Trophoblast cell (in vitro differentiated cells and primary cell): Measurements from ENCODE around the gene RPL35.

Experiments used
- DNase-seq, 2 donors: peaks; one replicate each; pipeline ENCODE4 v3.0.0-alpha.2; 2016
- H2AFZ ChIP-seq: 2 replicates; pipeline ENCODE4 v1.6.1; 2013; ENCODE audit warnings: low read length, moderate library complexity, mild to moderate bottlenecking; ENCODE audit not compliant: insufficient read depth, poor library complexity
- H2AK5ac ChIP-seq: 2 replicates; pipeline ENCODE4 v1.6.1; 2013; ENCODE audit warnings: mild to moderate bottlenecking, low read length
- H2BK120ac ChIP-seq: 2 replicates; pipeline ENCODE4 v1.6.1; 2013; ENCODE audit warnings: low read length, mild to moderate bottlenecking, moderate library complexity; ENCODE audit not compliant: insufficient read depth, poor library complexity
- H2BK12ac ChIP-seq: 2 replicates; pipeline ENCODE4 v1.6.1; 2013; ENCODE audit warnings: mild to moderate bottlenecking, low read length, moderate library complexity
- H2BK5ac ChIP-seq: 2 replicates; pipeline ENCODE4 v1.6.1; 2013; ENCODE audit warnings: low read length, low read depth, moderate library complexity, mild to moderate bottlenecking; ENCODE audit not compliant: poor library complexity
- H3K14ac ChIP-seq: 2 replicates; pipeline ENCODE4 v1.6.1; 2013; ENCODE audit warnings: mild to moderate bottlenecking, low read length
- H3K18ac ChIP-seq: 2 replicates; pipeline ENCODE4 v1.6.1; 2013; ENCODE audit warnings: mild to moderate bottlenecking, low read length
- H3K23ac ChIP-seq: 2 replicates; pipeline ENCODE4 v1.6.1; 2013; ENCODE audit warnings: low read length
- H3K27ac ChIP-seq: 2 replicates; pipeline ENCODE4 v1.5.1; 2013; ENCODE audit warnings: low read depth, mild to moderate bottlenecking, inconsistent platforms, low read length, moderate library complexity
- H3K27me3 ChIP-seq: 2 replicates; pipeline ENCODE4 v1.6.1; 2013; ENCODE audit warnings: inconsistent platforms, mild to moderate bottlenecking, low read length, moderate library complexity; ENCODE audit not compliant: insufficient read depth
- H3K36me3 ChIP-seq, 2 experiments: 1 replicate in 1 of 2; 2 replicates in 1 of 2; pipeline ENCODE4 v1.6.1; 2013; ENCODE audit warnings: low read length in 2 of 2, mild to moderate bottlenecking in 2 of 2, moderate library complexity in 1 of 2; ENCODE audit not compliant: insufficient read depth in 2 of 2, control insufficient read depth in 1 of 2
- H3K4ac ChIP-seq: 2 replicates; pipeline ENCODE4 v1.6.1; 2013; ENCODE audit warnings: low read depth, mild to moderate bottlenecking, low read length, moderate library complexity
- H3K4me1 ChIP-seq, 2 experiments: 1 replicate in 1 of 2; 2 replicates in 1 of 2; pipeline ENCODE4 v1.6.1; 2013; ENCODE audit warnings: low read length in 2 of 2, mild to moderate bottlenecking in 2 of 2, moderate library complexity in 1 of 2; ENCODE audit not compliant: insufficient read depth in 2 of 2, control insufficient read depth in 1 of 2
- H3K4me2 ChIP-seq: 2 replicates; pipeline ENCODE4 v1.6.1; 2013; ENCODE audit warnings: inconsistent platforms, mild to moderate bottlenecking, low read length, moderate library complexity
- H3K4me3 ChIP-seq: 2 replicates; pipeline ENCODE4 v1.5.1; 2013; ENCODE audit warnings: mild to moderate bottlenecking, low read depth, low read length, inconsistent platforms
- H3K79me1 ChIP-seq: one replicate; pipeline ENCODE4 v1.6.1; 2013; ENCODE audit warnings: low read length
- H3K79me2 ChIP-seq: 2 replicates; pipeline ENCODE4 v1.6.1; 2013; ENCODE audit warnings: low read length, mild to moderate bottlenecking; ENCODE audit not compliant: control insufficient read depth, insufficient read depth, poor library complexity
- H3K9ac ChIP-seq: 2 replicates; pipeline ENCODE4 v1.6.1; 2013; ENCODE audit warnings: mild to moderate bottlenecking, low read length
- H3K9me3 ChIP-seq: 2 replicates; pipeline ENCODE4 v1.6.1; 2013; ENCODE audit warnings: low read depth, mild to moderate bottlenecking, control low read depth, inconsistent platforms, low read length; ENCODE audit not compliant: insufficient read depth
- H4K12ac ChIP-seq: 2 replicates; pipeline ENCODE4 v1.6.1; 2013; ENCODE audit warnings: low read depth, mild to moderate bottlenecking, low read length, moderate library complexity
- H4K8ac ChIP-seq: 2 replicates; pipeline ENCODE4 v1.6.1; 2013; ENCODE audit warnings: low read depth, mild to moderate bottlenecking, low read length, moderate library complexity
- H4K91ac ChIP-seq: one replicate; pipeline ENCODE4 v1.6.1; 2013; ENCODE audit warnings: low read depth, mild to moderate bottlenecking, low read length, moderate library complexity
- WGBS: extraction: QIAGEN DNeasy Blood & Tissue Kit; methylation state at CpG from one replicate; pipeline ENCODE4 v1.1.7; 2013; ENCODE audit warnings: missing lambda C conversion rate; ENCODE audit not compliant: insufficient read length, insufficient coverage; ENCODE audit errors: extremely low coverage; 5-methylcytosine and 5-hydroxymethylcytosine counted together

RPL35 gene

DNA sequence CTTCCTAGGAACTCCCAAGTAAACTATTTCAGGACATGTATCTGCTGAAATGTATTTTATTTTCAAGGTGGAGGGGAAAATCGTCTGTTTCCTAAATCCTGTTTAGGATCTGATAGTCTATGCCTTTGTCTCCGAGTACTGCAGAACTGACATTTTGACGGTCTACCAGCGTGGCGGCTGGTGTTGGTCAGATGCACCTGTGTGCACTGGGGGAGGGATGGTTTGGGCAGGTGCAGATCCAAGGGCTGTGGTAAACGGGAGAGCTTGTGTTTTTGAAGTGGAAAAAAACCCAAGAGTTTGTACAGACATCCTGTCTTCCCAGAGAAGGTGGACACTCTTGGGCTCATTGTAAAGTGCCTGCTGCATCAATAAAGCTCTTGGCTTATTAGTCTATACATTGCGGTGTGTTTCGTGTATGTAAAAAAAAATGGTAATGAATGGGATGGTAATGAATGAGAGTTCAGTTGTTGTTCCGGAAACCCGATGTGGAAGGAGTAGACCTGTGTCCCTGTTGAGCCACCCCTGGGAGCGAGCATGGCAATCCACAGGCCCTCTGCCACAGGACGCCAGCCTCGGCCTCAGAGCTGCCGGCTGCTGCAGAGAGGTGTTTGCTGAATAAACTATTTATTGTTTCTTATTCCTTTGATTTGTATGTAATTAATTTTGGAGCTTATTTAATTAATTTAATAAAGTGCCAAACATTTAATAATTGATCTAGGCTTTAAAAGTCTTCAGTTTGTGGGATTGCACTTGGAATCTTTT lies 15.4 kb upstream of the RPL35 start:
- Histone ChIP-seq H2BK5ac (no peak overlapping the region), H2AK5ac (no peak overlapping the region), H3K4me2 (no peak overlapping the region), H3K79me2 (no peaks in the 10 kb centered on the region), H2BK12ac (no peak overlapping the region), H3K9ac (no peak overlapping the region), H3K9me3 (peaks cover 5% of the 10 kb centered on the region), H4K91ac (no peak overlapping the region), H3K14ac (no peak overlapping the region), H2BK120ac (no peak overlapping the region), H4K8ac (no peak overlapping the region), H3K27me3 (no peaks in the 10 kb centered on the region), H4K12ac (no peak overlapping the region), H3K18ac (no peak overlapping the region), H3K4me1 (peaks cover 2 to 3% of the 10 kb centered on the region in 2 experiments), H3K4ac (no peak overlapping the region), H2AFZ (no peak overlapping the region), H3K36me3 (peaks cover 55 to 76% of the 10 kb centered on the region in 2 experiments), H3K79me1 (no peaks in the 10 kb centered on the region), H3K4me3 (no peak overlapping the region), H3K23ac (no peak overlapping the region), H3K27ac (no peak overlapping the region)
- DNase-seq: no peak
- WGBS: 100% methylated on average over 4 of the region's 14 CpGs

DNA sequence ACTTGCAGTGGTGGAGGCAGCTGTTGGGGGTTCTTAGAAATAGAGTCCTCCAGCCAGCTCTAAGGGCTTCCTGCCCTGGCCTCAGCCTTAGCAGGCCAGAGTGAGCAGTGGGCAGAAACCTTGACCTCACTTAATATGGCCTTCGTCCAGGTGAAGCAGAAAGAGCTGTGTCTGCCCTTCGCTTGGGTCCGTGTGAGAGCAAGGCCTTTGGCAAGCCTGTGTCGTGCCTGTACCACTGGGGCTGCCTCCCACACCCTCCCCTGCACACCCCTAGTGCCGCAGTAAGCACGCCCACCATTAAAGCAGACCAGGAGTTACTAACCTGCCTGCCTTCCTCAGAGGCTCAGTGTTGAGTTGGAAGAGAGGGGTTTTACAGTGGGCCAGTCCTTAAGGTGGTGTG lies 13.7 kb upstream of the RPL35 start:
- Histone ChIP-seq H3K9me3 (peaks cover 5% of the 10 kb centered on the region), H3K79me2 (peaks cover 5% of the 10 kb centered on the region), H3K4me2 (no peak overlapping the region), H3K4ac (no peak overlapping the region), H4K12ac (no peak overlapping the region), H2BK5ac (no peak overlapping the region), H3K9ac (no peak overlapping the region), H3K36me3 (peaks cover 50 to 70% of the 10 kb centered on the region in 2 experiments), H4K8ac (no peak overlapping the region), H3K27ac (no peak overlapping the region), H3K18ac (no peak overlapping the region), H3K4me3 (no peak overlapping the region), H3K79me1 (peaks cover 1% of the 10 kb centered on the region), H3K23ac (no peak overlapping the region), H3K4me1 (peaks cover 6 to 7% of the 10 kb centered on the region in 2 experiments), H3K27me3 (no peaks in the 10 kb centered on the region), H2AK5ac (no peak overlapping the region), H4K91ac (no peak overlapping the region), H3K14ac (no peak overlapping the region), H2AFZ (no peak overlapping the region), H2BK120ac (no peak overlapping the region), H2BK12ac (no peak overlapping the region)
- DNase-seq: no peak
- no CpG with 5 or more reads among the region's 6 CpGs for WGBS

DNA sequence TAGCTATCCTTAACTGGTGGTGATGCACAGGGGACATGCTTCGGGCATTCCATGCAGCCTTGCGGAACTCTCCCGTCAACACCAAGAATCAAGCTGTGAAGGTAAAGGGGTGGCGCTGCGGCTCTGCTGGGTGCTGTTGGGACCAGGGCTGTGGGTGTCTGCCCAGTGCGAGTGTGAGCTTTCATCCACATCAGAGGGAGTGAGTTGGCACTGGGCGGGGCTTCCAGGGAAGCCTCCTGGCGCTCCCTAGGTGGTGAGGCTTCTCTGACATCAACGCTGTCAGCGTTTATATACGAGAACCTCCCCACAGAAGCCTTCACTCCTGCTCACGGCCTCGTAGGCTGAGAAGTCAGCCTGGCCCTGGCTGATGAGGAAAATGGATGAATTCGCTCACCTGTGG lies 11.9 kb upstream of the RPL35 start:
- Histone ChIP-seq H2AFZ (no peak overlapping the region), H3K4me3 (peak overlapping the region; percentile 33), H3K4me2 (no peak overlapping the region), H3K18ac (peak overlapping the region; percentile 7), H3K36me3 (peaks cover 43 to 58% of the 10 kb centered on the region in 2 experiments), H2BK12ac (no peak overlapping the region), H3K79me1 (peaks cover 14% of the 10 kb centered on the region), H3K79me2 (peaks cover 21% of the 10 kb centered on the region), H3K27me3 (no peaks in the 10 kb centered on the region), H3K27ac (no peak overlapping the region), H3K9me3 (peaks cover 3% of the 10 kb centered on the region), H4K12ac (no peak overlapping the region), H3K23ac (no peak overlapping the region), H2BK5ac (no peak overlapping the region), H3K4ac (no peak overlapping the region), H4K8ac (no peak overlapping the region), H3K9ac (no peak overlapping the region), H4K91ac (no peak overlapping the region), H3K4me1 (peaks cover 9 to 10% of the 10 kb centered on the region in 2 experiments), H2BK120ac (no peak overlapping the region), H2AK5ac (no peak overlapping the region), H3K14ac (no peak overlapping the region)
- no CpG with 5 or more reads among the region's 14 CpGs for WGBS
- no peak for DNase-seq

DNA sequence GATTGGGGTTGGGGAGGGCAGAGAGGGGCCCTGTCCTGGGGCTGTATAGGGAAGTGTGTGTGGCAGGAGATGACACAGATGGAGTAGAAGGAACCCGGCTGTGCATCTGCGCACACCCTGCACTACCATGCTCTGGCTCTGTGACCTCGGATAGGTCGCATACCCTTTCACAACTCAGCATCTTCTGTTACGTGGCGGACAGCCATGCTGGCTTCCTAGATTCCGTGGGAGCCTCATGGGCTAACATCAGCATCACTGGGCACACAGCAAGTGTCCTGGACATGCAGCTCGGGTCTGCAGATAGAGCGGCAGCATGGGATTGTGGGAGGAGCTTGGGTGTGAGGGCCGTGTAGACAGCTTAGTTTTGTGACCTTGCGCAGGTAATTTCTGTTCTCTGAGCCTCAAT lies 9.4 kb upstream of the RPL35 start:
- no peak overlapping the region for H3K4me3 ChIP-seq
- H3K4me2 ChIP-seq: no peak overlapping the region
- H3K9me3 ChIP-seq: peaks cover 3% of the 10 kb centered on the region
- H3K27ac ChIP-seq: no peak overlapping the region
- H2AK5ac ChIP-seq: no peak overlapping the region
- no peak overlapping the region for H3K18ac ChIP-seq
- H3K23ac ChIP-seq: peak overlapping the region; percentile 35
- H4K8ac ChIP-seq: no peak overlapping the region
- H3K9ac ChIP-seq: no peak overlapping the region
- no peak overlapping the region for H2BK120ac ChIP-seq
- peaks cover 18% of the 10 kb centered on the region for H3K79me1 ChIP-seq
- H3K14ac ChIP-seq: no peak overlapping the region
- H2AFZ ChIP-seq: no peak overlapping the region
- H3K4me1 ChIP-seq: peaks cover 10 to 13% of the 10 kb centered on the region in 2 experiments
- no peak overlapping the region for H4K91ac ChIP-seq
- DNase-seq: peak in 1 of 2 donors; percentile 51
- no CpG with 5 or more reads among the region's 11 CpGs for WGBS
- no peak overlapping the region for H4K12ac ChIP-seq
- peaks cover 26% of the 10 kb centered on the region for H3K79me2 ChIP-seq
- H3K27me3 ChIP-seq: no peaks in the 10 kb centered on the region
- H3K36me3 ChIP-seq: peaks cover 29 to 41% of the 10 kb centered on the region in 2 experiments
- H2BK12ac ChIP-seq: no peak overlapping the region
- peak overlapping the region; percentile 6 for H3K4ac ChIP-seq
- H2BK5ac ChIP-seq: no peak overlapping the region
